Activated CD4-positive, CD25-positive, alpha-beta regulatory T cell (primary cell): Measurements from ENCODE around the gene SELENBP1.
"Not testable (repeated sequence)": the region's sequence is repeated elsewhere in the genome, so short reads cannot be mapped to it uniquely, and the experiment has no call there.

Experiments
- DNase-seq, 4 experiments: peaks; one replicate each; lab custom pipeline; 2025; lab: John Stamatoyannopoulos, UW

The SELENBP1 gene

GRCh38 chr1:151372058-151372934 lies at the start of gene SELENBP1:
SELENBP1 (minus strand) TSS chr1:151372705; CDS start chr1:151372641, 64 bp downstream.
- DNase-seq, result no peak

- DNase-seq, result no peak
These were observed 47.3 kb upstream of the SELENBP1 start for GRCh38 chr1:151419819-151420218.

GRCh38 chr1:151418081-151418480 lies 45.6 kb upstream of the SELENBP1 start:
- DNase-seq, result no peak

GRCh38 chr1:151416231-151416630 lies 43.7 kb upstream of the SELENBP1 start:
- no peak for DNase-seq

- DNase-seq, result no peak
These were observed 39.4 kb upstream of the SELENBP1 start for GRCh38 chr1:151411884-151412283.

GRCh38 chr1:151408891-151409290 lies 36.4 kb upstream of the SELENBP1 start:
- DNase-seq, result no peak

GRCh38 chr1:151407304-151407703 lies 34.8 kb upstream of the SELENBP1 start:
- no peak for DNase-seq

- no peak for DNase-seq
These were observed 33.7 kb upstream of the SELENBP1 start for GRCh38 chr1:151406176-151406575.

GRCh38 chr1:151405187-151405951 lies 32.9 kb upstream of the SELENBP1 start:
- DNase-seq, result no peak

GRCh38 chr1:151403612-151404011 lies 31.1 kb upstream of the SELENBP1 start:
- DNase-seq, result no peak

GRCh38 chr1:151402764-151403163 lies 30.3 kb upstream of the SELENBP1 start:
- DNase-seq, result no peak

- DNase-seq, result no peak
These were observed 29.4 kb upstream of the SELENBP1 start for GRCh38 chr1:151401860-151402259.

- DNase-seq, result no peak
These were observed 28.8 kb upstream of the SELENBP1 start for GRCh38 chr1:151401125-151401788.

- DNase-seq, result peak; percentile 48 to 64 (median 64)
These were observed 27.0 kb upstream of the SELENBP1 start, which contains the start of gene PSMB4 for GRCh38 chr1:151399324-151400171. PSMB4 (plus strand) TSS chr1:151399573; CDS start chr1:151399588, 15 bp downstream.

GRCh38 chr1:151396265-151396664 lies 23.8 kb upstream of the SELENBP1 start:
- DNase-seq, result not testable (repeated sequence)

GRCh38 chr1:151393583-151393982 lies 21.1 kb upstream of the SELENBP1 start:
- DNase-seq, result no peak

GRCh38 chr1:151391079-151391563 lies 18.6 kb upstream of the SELENBP1 start:
- DNase-seq, result no peak

- not testable (repeated sequence) for DNase-seq
These were observed 17.9 kb upstream of the SELENBP1 start for GRCh38 chr1:151390221-151391078.

GRCh38 chr1:151386002-151386401 lies 13.5 kb upstream of the SELENBP1 start:
- DNase-seq, result no peak

- no peak for DNase-seq
These were observed 12.1 kb upstream of the SELENBP1 start for GRCh38 chr1:151384584-151384983.
